Measurements from ENCODE around the gene CDC42EP5. TPM values are rescaled to one million over a fixed set of nuclear protein-coding genes. Genes with fewer than 3 reads are reported as not detected.

The CDC42EP5 gene
- 8.7 TPM for total RNA-seq
- long read RNA-seq, transcript CDC42EP5-201 (3 exons, 864 nt), result major isoform, 6 of 7 reads
- long read RNA-seq, partial matches to known transcripts, result 1 of 7 reads
- long read RNA-seq, other reads (novel, unspliced or antisense), result 0 of 7 reads

- peak within 1 kb of the TSS; percentile 67 for H3K4me3 ChIP-seq
- H3K4me1 ChIP-seq, result peaks cover 44% of the 10 kb centered on the region
- peaks cover 43% of the 10 kb centered on the region for H3K27me3 ChIP-seq (ENCODE audit: low read depth)
- H3K36me3 ChIP-seq, result no peaks in the 10 kb centered on the region
- no peaks in the 10 kb centered on the region for H3K9me3 ChIP-seq (replicated peaks)
- TF ChIP-seq CTCF (IDR thresholded peaks at IDR 0.05; ENCODE audit: borderline replicate concordance), result no peak
- intact Hi-C loops (cut with micrococcal nuclease), result no loop called here
- DNase-seq, result peak; percentile 82
- H3K27ac ChIP-seq (replicated peaks), result peak within 1 kb of the TSS; percentile 89
Measured at GRCh38 chr19:54473071-54473891, at the start of gene CDC42EP5. Gene CDC42EP5, minus strand, starts transcription at chr19:54473296. Its CDS starts 7,749 bp downstream, at chr19:54465547.

- Histone ChIP-seq H3K4me3 (no peak overlapping the region), H3K27me3 (ENCODE audit: low read depth) (peaks cover 49% of the 10 kb centered on the region), H3K27ac (replicated peaks) (no peak overlapping the region), H3K9me3 (replicated peaks) (no peaks in the 10 kb centered on the region), H3K36me3 (no peaks in the 10 kb centered on the region), H3K4me1 (peaks cover 4% of the 10 kb centered on the region)
- TF ChIP-seq CTCF (IDR thresholded peaks at IDR 0.05; ENCODE audit: borderline replicate concordance), result no peak
- intact Hi-C loops (cut with micrococcal nuclease), result no loop called here
- no peak for DNase-seq
Measured at GRCh38 chr19:54521860-54522513, 48.9 kb upstream of the CDC42EP5 start.

- H3K27ac ChIP-seq (replicated peaks), result no peak overlapping the region
- peaks cover 48% of the 10 kb centered on the region for H3K27me3 ChIP-seq (ENCODE audit: low read depth)
- no peak overlapping the region for H3K4me3 ChIP-seq
- H3K9me3 ChIP-seq (replicated peaks), result no peaks in the 10 kb centered on the region
- TF ChIP-seq CTCF (IDR thresholded peaks at IDR 0.05; ENCODE audit: borderline replicate concordance), result no peak
- intact Hi-C loops (cut with micrococcal nuclease), result no loop called here
- no peaks in the 10 kb centered on the region for H3K36me3 ChIP-seq
- DNase-seq, result no peak
- peaks cover 4% of the 10 kb centered on the region for H3K4me1 ChIP-seq
Measured at GRCh38 chr19:54521022-54521859, 48.1 kb upstream of the CDC42EP5 start.

- DNase-seq, result no peak
Measured at GRCh38 chr19:54518844-54519243, 45.7 kb upstream of the CDC42EP5 start.

More at GRCh38 chr19:54518844-54519243, 45.7 kb upstream of the CDC42EP5 start:
- no peak overlapping the region for H3K4me3 ChIP-seq
- peaks cover 56% of the 10 kb centered on the region for H3K27me3 ChIP-seq (ENCODE audit: low read depth)
- no peaks in the 10 kb centered on the region for H3K36me3 ChIP-seq
- TF ChIP-seq CTCF (IDR thresholded peaks at IDR 0.05; ENCODE audit: borderline replicate concordance), result no peak
- no peak overlapping the region for H3K27ac ChIP-seq (replicated peaks)
- intact Hi-C loops (cut with micrococcal nuclease), result no loop called here
- no peaks in the 10 kb centered on the region for H3K9me3 ChIP-seq (replicated peaks)
- peaks cover 4% of the 10 kb centered on the region for H3K4me1 ChIP-seq

Measured in left ventricle myocardium inferior (tissue), 1 donor.